ENCODE data around the gene CCDC57.

The CCDC57 gene

DNA sequence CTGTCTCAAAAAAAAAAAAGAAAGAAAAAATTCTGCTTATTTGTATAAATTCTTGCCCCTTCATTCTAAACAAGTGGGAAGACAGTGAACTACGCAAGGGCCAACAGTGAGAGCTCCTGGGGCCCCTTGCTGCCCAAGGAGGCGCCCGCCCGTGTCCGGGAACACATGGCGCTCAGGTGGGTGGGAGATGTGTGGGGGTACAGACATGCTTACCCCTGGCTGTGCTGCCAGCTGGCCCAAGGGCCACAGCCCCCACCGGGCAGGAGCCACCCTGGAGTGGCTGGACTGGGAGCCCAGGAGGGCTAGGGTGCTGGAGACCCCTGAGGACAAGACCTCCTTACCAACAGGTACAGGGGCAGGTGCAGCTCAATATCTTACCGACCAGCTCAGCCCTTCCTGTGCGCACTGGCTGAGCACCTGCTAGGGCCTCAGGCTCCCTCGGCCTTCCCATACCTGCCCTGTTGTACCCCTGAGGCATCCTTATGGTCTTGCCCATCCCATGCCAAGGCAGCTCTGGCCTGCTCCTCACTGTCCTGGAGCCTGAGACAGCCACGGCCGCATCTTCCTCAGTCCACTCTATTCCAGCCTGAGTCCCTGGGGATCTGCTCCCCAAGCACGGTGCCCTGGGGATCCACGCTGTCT, 56.2 kb downstream of the CCDC57 start:
- no peak overlapping the region for H3K4me3 ChIP-seq
- DNase-seq (ENCODE audit: low spot score), result no peak
- TF ChIP-seq, protein P1, sequence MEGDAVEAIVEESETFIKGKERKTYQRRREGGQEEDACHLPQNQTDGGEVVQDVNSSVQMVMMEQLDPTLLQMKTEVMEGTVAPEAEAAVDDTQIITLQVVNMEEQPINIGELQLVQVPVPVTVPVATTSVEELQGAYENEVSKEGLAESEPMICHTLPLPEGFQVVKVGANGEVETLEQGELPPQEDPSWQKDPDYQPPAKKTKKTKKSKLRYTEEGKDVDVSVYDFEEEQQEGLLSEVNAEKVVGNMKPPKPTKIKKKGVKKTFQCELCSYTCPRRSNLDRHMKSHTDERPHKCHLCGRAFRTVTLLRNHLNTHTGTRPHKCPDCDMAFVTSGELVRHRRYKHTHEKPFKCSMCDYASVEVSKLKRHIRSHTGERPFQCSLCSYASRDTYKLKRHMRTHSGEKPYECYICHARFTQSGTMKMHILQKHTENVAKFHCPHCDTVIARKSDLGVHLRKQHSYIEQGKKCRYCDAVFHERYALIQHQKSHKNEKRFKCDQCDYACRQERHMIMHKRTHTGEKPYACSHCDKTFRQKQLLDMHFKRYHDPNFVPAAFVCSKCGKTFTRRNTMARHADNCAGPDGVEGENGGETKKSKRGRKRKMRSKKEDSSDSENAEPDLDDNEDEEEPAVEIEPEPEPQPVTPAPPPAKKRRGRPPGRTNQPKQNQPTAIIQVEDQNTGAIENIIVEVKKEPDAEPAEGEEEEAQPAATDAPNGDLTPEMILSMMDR (IDR thresholded peaks at IDR 0.05), result no peak
- H3K27ac ChIP-seq, result no peak overlapping the region

DNA sequence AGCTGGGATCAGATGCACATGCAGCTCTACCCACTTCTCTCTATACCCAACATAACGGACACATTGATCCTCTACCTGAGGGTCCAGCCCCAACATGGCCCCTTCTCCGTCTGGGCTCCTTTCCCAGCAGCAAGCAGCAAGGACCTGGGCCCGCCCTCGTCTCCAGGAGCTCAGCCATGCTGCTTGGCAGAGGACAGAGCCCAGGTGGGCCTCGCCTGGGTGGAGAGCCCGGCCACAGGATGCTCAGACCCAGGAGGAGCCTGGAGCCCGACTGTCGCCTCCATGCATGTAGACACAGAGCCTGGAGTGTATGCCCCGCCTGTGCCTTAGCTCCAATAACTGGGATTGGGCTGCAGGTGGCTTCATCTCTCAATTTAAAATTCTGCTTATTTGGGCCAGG, 57.0 kb downstream of the CCDC57 start:
- TF ChIP-seq, protein P1 (IDR thresholded peaks at IDR 0.05), result no peak
- no peak for DNase-seq (ENCODE audit: low spot score)
- Histone ChIP-seq H3K27ac (no peak overlapping the region), H3K4me3 (no peak overlapping the region)

DNA sequence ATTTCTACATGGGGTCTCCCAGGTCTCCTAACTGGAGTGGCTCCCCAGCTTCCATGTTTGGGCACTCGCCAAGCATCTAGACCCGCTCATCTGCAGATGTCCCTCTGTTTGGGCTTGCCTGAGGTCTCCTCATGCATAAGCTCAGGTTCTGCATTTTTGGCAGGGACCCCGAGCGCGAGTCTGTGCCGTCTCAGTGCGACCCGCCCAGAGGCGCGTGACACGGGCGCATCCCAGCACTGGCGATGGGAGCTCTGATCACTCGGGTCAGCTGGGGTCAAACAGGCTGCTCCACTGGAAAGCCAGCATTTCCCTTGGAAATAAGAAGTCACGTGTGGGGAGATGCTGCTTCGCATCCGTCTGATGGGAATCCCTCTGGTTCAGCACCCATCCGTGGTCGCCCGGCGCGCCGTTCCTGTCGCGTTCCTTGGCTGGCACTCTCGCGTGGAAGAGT, 57.7 kb downstream of the CCDC57 start:
- DNase-seq (ENCODE audit: low spot score), result no peak
- H3K4me3 ChIP-seq, result no peak overlapping the region
- TF ChIP-seq, protein P1 (IDR thresholded peaks at IDR 0.05), result no peak
- H3K27ac ChIP-seq, result no peak overlapping the region

DNA sequence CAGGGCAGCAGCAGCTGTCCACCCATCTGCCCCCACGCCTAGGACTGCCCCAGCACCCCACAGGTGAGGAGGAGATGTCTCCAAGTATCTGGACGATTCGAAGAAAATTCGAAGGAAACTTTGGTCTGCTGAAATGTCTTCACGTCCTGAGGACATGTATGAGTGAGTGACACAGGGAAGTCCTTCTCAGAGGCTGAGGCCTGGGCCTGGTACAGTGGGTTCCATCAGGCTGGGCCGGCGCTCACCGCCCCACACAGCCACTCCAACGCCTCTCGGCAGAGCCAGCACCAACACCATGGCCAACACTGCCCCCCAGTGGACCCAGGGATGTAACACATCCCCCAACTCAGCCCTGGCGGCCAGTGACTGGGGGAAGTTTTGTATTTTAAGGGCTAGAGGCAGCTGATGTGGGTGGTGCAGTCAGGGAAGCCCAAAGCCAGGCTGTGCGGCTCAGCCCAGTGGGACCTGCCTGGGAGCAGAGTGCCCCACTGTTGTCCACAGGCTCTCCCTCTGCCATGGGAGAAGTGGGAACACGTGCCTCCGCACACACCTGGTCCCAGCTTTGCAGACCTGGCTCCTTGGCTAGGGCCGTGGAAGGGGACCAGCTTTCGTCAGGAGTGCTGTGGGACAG, 58.8 kb downstream of the CCDC57 start:
- DNase-seq (ENCODE audit: low spot score), result peak; percentile 86
- TF ChIP-seq, protein P1 (IDR thresholded peaks at IDR 0.05), result peak; percentile 88
- H3K4me3 ChIP-seq, result no peak overlapping the region
- H3K27ac ChIP-seq, result no peak overlapping the region

DNA sequence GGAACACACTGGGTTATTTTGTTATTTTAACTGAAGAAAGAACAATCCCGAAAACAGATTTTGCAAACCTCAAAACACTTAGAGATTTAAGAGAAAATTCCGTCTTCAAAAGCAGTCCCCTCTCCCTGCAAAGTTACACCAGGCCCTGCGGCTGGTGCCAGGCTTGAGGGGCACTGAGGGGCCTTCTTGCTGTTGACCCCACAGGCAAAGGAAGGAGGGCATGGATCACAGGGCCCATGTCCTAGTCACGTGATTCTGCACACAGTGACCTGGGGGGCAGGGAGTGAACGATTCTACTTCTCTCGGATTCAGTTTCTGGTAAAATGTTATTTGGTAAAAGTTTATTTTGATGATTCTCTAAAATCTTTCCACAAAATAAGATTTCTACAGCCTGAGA, 59.3 kb downstream of the CCDC57 start:
- no peak overlapping the region for H3K4me3 ChIP-seq
- H3K27ac ChIP-seq, result no peak overlapping the region
- TF ChIP-seq, protein P1 (IDR thresholded peaks at IDR 0.05), result no peak
- DNase-seq (ENCODE audit: low spot score), result no peak

DNA sequence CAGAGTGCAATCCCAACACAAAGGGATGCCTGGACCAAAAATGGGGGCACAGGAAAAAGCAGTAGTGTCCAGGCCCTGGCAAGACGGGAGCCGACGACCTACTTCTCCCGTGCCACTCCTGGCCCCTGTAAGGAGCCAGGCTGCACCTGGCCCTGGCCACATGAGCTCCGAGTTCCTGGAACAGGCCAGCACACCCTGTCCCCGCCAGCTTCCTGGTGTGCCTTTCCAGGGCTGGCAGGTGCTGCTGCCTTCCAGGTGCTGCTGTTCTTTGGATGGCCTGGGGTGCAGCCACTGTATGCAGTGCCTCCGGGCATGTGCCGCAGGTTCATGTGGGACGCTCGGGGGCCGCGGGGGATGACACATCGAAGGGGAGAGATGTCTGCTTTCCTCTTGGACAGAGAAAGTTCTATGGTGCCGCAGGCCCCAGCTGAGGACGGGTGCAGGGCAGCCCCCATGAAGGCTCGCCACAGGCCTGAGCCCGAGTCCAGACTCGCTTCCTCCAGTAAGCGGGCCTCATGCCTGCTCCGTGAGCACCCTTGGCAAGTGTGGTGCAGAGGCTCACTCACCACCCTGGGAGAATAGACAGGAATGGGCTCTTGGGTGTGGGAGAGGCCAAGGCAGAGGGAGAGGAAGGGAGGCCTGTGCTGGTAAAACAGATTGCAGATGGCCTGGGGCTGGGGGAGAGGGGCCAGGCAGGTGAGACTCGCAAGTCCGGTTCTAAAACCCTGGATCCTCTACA, 59.9 kb downstream of the CCDC57 start:
- no peak overlapping the region for H3K27ac ChIP-seq
- no peak for DNase-seq (ENCODE audit: low spot score)

More for the DNA sequence above, 59.9 kb downstream of the CCDC57 start:
- TF ChIP-seq, protein P1 (IDR thresholded peaks at IDR 0.05), result no peak
- H3K4me3 ChIP-seq, result no peak overlapping the region

All from coronary artery (tissue), 2 donors.